ENCODE data around the gene SOX8. TPM values are rescaled to one million over a fixed set of nuclear protein-coding genes. Genes with fewer than 3 reads are reported as not detected.

The SOX8 gene
- total RNA-seq, 1 donor from 2014 or later = 0.18 TPM

DNA sequence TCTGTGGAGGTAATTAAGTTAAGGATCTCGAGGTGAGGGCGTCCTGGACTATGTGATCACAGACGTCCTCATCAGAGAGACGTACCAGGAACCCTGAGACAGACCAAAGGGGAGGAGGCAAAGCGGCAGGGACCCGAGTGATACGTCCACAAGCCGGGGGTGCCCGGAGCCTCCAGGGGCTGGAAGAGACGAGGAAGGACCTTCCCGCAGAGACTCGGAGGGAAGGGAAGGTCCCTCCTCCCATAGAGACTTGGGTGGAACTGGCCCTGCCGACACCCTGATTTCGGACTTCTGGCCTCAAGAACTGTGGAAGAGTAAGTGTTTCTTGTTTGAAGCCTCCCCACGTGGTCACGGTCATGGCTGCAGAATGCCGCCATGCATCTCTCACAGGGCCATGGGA lies 41.6 kb upstream of the SOX8 start:
- Mint-ChIP-seq H3K27ac (no peak overlapping the region), H3K36me3 (ENCODE audit: low read depth) (peaks cover 56% of the 10 kb centered on the region), H3K9me3 (peaks cover 15% of the 10 kb centered on the region), H3K4me1 (no peaks in the 10 kb centered on the region), H3K27me3 (no peaks in the 10 kb centered on the region), H3K4me3 (no peak overlapping the region)
- POLR2A ChIA-PET = no interaction called here
- intact Hi-C loops (cut with micrococcal nuclease) = no loop called here
- ATAC-seq (ENCODE audit: low read depth) (no peak), DNase-seq (no peak)
- CTCF ChIA-PET = no interaction called here
- TF ChIP-seq CTCF (IDR thresholded peaks at IDR 0.05) = no peak

GRCh38 chr16:942436-943060 lies 39.0 kb upstream of the SOX8 start:
- H3K27ac Mint-ChIP-seq = no peak overlapping the region
- intact Hi-C loops (cut with micrococcal nuclease) = no loop called here
- H3K9me3 Mint-ChIP-seq = peaks cover 15% of the 10 kb centered on the region
- POLR2A ChIA-PET = no interaction called here
- no peak for TF ChIP-seq CTCF (IDR thresholded peaks at IDR 0.05)
- H3K27me3 Mint-ChIP-seq = no peaks in the 10 kb centered on the region
- H3K4me1 Mint-ChIP-seq = no peaks in the 10 kb centered on the region
- DNase-seq = no peak
- CTCF ChIA-PET = no interaction called here
- no peak for ATAC-seq (ENCODE audit: low read depth)
- H3K36me3 Mint-ChIP-seq (ENCODE audit: low read depth) = peaks cover 77% of the 10 kb centered on the region
- no peak overlapping the region for H3K4me3 Mint-ChIP-seq

DNA sequence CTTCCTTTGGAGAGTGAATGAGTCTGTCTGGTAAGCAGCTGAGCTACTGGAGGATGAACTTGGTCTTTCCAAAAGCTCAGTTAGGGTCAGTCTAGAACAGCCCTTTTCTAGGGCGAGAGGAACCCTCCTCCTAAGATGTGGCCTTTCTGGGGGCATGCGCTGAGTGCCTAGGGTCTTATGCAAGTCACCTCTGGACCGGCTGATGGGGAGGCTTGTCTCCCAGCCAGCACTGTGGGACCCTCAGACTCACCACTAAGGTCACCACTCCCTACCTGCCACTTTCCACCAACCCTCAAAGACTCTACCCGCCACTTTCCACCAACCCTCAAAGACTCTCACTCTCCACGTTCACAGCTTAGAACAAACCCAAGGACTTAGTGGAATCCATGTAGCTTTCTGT lies 37.6 kb upstream of the SOX8 start:
- no peak for TF ChIP-seq CTCF (IDR thresholded peaks at IDR 0.05)
- ChIA-PET POLR2A (no interaction called here), CTCF (no interaction called here)
- Mint-ChIP-seq H3K27me3 (no peaks in the 10 kb centered on the region), H3K27ac (no peak overlapping the region), H3K4me1 (no peaks in the 10 kb centered on the region), H3K36me3 (ENCODE audit: low read depth) (peaks cover 67% of the 10 kb centered on the region), H3K9me3 (peaks cover 15% of the 10 kb centered on the region), H3K4me3 (no peak overlapping the region)
- no peak for DNase-seq
- ATAC-seq (ENCODE audit: low read depth) = no peak
- intact Hi-C loops (cut with micrococcal nuclease) = no loop called here

DNA sequence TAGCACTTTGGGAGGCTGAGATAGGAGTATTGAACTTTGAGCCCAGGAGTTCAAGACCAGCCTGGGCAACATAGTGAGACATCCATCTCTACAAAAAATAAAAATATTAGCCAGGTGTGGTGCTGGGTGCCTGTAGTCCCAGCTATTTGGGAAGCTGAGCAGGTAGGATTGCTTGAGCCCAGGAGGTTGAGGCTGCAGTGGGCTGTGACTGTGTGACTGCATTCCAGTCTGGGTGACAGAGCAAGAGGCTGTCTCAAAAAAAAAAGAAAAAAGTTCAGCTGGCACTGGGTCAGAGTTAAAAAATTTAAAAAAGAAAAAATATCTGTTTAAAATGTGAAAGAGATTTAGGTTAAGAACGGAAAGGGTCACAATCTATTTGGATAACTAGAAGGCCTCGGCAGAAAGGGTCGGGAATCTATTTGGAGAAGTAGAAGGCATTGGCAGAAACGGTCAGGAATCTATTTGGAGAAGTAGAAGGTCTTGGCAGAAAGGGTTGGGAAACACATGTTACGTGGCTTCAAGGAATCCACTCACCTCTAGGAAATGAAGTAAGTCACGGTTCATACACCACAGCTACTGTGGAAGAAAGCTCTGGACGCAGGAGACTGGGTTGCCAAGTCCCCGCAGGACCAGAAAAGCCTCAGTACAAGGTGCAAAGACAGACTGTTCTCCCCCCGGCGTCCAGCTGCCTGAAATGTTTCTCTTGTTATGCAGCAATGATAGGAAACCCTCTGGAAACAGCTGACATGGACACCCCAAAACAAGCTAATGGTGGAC lies 36.1 kb upstream of the SOX8 start:
- intact Hi-C loops (cut with micrococcal nuclease) = no loop called here
- H3K4me1 Mint-ChIP-seq = no peaks in the 10 kb centered on the region
- H3K4me3 Mint-ChIP-seq = no peak overlapping the region
- H3K27ac Mint-ChIP-seq = no peak overlapping the region
- ATAC-seq (ENCODE audit: low read depth) (no peak), DNase-seq (no peak)
- H3K27me3 Mint-ChIP-seq = no peaks in the 10 kb centered on the region
- TF ChIP-seq CTCF (IDR thresholded peaks at IDR 0.05) = no peak
- H3K36me3 Mint-ChIP-seq (ENCODE audit: low read depth) = peaks cover 52% of the 10 kb centered on the region
- ChIA-PET POLR2A (no interaction called here), CTCF (no interaction called here)
- H3K9me3 Mint-ChIP-seq = peaks cover 15% of the 10 kb centered on the region

DNA sequence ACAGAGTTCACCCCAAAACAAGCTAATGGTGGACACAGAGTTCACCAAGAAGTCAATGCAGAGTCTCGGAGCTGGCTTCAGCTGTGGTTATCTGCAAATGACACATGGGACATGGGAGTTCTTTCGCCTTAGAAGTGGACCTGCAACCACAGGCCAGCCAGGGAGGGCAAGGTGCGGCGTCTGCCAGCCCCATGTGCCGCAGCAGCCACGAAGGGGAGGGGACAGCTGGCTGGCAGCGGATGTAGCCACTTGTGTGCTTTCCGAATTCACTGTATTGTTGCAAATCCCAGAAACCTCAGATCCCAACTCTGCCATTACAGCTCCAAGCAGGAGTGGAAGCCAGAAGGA lies 35.5 kb upstream of the SOX8 start:
- POLR2A ChIA-PET = no interaction called here
- no peak for TF ChIP-seq CTCF (IDR thresholded peaks at IDR 0.05)

More for the DNA sequence above, 35.5 kb upstream of the SOX8 start:
- ATAC-seq (ENCODE audit: low read depth) (no peak), DNase-seq (no peak)
- intact Hi-C loops (cut with micrococcal nuclease) = no loop called here
- Mint-ChIP-seq H3K9me3 (peaks cover 15% of the 10 kb centered on the region), H3K27me3 (no peaks in the 10 kb centered on the region), H3K4me3 (no peak overlapping the region), H3K27ac (no peak overlapping the region), H3K4me1 (no peaks in the 10 kb centered on the region), H3K36me3 (ENCODE audit: low read depth) (peaks cover 49% of the 10 kb centered on the region)
- CTCF ChIA-PET = no interaction called here

All from activated B cell treated with CpG ODN at 0.5 μM for 24 hours (primary cell).